Hematopoietic multipotent progenitor cell treated with erythropoietin and hydrocortisone succinate and interleukin-3 and kit ligand, for 4 days (in vitro differentiated cells): ENCODE data around the gene DBNDD2.

ENCODE experiments used
- DNase-seq: peaks from one replicate; pipeline ENCODE4 v3.0.0-alpha.2; 2015

DBNDD2 gene

GRCh38 chr20:45407783-45408645 is at the start of gene DBNDD2:
Gene DBNDD2, plus strand, starts transcription at chr20:45408289. Its CDS starts 179 bp downstream, at chr20:45408468.
- DNase-seq = no peak

GRCh38 chr20:45359069-45359405 is 49.1 kb upstream of the DBNDD2 start:
- DNase-seq = no peak

DNA sequence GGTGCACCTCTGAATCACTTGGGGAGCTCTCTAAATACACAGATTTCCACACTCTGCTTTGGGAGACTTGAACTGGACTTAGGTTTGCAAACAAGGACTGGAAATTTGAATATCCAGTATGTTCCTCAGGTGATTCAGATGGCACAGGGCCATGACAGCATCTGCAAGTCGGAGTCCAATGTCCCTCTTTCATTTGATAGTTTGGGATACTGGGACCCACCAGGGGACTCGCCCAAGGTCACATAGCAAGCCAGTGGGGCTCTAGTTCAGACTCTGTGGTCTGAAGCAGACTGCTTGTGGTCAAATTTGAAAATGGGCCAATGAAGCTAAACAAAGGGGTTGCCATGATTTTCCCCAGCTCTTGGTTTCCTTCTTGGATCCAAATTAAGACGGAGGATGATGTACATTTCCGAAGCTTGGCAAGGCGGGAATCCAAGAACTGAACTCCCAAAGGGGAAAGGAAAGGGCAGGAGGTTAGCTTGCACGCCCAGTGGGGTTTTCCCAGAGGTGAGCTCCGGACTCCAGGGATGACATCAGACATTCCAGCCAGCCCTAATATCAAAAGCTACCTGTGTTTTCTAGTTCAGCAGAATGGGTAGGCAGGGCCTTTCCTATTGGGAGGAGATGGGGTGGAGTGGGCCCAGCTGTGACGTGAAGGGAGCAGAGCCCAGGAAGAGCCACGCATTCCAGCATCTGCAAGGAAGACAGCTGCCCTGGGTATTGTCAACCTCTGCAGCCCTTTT is 48.5 kb upstream of the DBNDD2 start:
- DNase-seq = no peak

GRCh38 chr20:45361793-45362192 is 46.3 kb upstream of the DBNDD2 start:
- DNase-seq = no peak

GRCh38 chr20:45362804-45363610 is 45.1 kb upstream of the DBNDD2 start, which contains the start of gene SYS1:
Gene SYS1, plus strand, starts transcription at chr20:45363156. Its CDS starts 376 bp downstream, at chr20:45363532.
- DNase-seq = peak; percentile 99

- DNase-seq = no peak
These were observed 44.2 kb upstream of the DBNDD2 start for GRCh38 chr20:45363611-45364492.

GRCh38 chr20:45365444-45365970 is 42.6 kb upstream of the DBNDD2 start:
- no peak for DNase-seq

DNA sequence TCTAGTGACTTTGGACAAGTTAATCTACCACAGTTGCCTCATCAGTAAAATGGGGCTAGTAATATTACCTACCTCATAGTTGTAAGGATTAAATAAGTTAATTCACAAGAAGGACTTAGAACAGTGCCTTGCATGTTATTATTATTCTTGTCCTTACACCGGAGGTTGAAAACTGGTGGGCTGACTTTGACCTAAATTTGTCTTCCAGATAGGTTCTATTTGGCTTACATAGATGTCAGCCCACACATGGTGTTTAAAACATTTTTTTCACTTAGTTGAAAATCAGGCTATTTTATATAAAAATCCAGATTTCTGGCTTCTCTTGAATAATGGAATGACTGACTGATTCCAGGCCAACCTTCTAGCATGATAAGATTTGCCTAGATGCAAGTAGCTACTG is 41.9 kb upstream of the DBNDD2 start:
- DNase-seq = no peak

DNA sequence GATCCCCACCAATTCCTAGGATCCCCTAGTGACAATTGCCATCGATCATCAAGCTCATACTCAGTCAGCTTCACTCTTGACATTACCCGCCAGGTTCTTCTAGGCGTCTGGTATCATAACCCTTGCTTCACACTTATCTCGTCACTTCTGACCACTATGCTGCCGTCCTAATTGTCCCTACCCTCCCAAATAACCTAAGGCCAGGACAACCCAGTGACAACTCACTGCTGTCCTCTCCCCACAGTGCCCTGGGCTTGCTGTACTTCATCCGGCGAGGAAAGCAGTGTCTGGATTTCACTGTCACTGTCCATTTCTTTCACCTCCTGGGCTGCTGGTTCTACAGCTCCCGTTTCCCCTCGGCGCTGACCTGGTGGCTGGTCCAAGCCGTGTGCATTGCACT is 41.5 kb upstream of the DBNDD2 start:
- DNase-seq = no peak

GRCh38 chr20:45367126-45367525 is 41.0 kb upstream of the DBNDD2 start:
- DNase-seq = no peak

GRCh38 chr20:45368221-45368980 is 39.7 kb upstream of the DBNDD2 start:
- DNase-seq = no peak

GRCh38 chr20:45370571-45371160 is 37.4 kb upstream of the DBNDD2 start:
- no peak for DNase-seq

DNA sequence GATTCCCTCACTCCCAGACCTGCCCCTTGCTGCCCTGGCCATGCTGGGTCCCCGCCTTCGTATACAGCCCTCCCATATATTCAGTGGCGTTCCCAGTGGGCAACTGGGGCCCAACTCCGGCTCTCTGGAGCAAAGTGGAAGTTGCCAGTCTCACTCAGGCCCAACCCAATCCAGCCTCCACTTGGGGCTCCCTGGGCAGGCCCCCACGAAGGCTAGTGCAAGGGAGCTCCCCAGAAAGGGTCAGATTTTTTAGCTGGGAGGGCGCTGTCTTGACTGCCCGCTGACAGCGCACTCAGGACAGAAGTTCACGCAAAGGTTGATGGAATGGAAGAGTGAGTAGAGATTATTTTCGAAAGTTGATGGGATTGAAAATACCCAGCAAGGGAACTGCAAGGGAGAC is 35.8 kb upstream of the DBNDD2 start:
- no peak for DNase-seq

GRCh38 chr20:45372646-45373352 is 35.3 kb upstream of the DBNDD2 start:
- DNase-seq = no peak

- DNase-seq = peak; percentile 94
These were observed 34.6 kb upstream of the DBNDD2 start for GRCh38 chr20:45373353-45374100.

DNA sequence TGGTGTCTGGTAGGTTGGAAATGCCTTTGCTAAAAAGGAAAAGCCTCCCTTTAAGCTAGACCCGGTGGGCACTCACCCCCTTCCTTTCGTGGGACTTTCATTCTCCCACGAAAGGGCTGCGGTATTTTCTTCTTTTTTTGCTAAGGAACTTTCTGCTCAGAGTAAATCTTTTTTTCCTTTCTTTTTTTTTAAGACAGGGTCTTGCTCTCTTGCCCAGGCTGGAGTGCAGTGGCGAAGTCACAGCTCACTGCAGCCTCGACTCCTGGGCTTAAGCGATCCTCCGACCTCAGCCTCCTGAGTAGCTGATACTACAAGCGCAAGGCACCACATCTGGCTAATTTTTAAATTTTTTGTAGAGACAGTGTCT is 34.0 kb upstream of the DBNDD2 start:
- no peak for DNase-seq

- no peak for DNase-seq
These were observed 33.1 kb upstream of the DBNDD2 start for GRCh38 chr20:45374966-45375365.

GRCh38 chr20:45377269-45377668 is 30.8 kb upstream of the DBNDD2 start:
- DNase-seq = no peak

DNA sequence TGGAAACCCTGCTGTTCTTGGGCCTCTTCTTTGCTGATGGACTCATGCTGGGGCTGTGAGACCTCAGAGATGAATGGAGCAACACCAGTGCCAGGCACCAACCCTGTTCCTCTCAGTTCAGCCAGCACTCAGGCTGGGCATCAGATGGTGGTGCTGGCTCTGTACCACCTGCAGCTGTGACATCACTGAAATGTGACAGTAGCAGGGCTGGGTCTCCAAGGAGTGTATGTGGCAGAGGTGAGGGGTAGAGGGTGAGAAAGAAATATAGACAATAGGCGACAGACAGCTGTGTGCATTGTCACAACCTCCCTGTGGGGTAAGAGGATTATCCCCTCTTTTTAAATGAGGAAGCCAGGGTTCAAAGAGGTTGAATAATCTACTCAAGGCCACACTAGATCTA is 29.9 kb upstream of the DBNDD2 start, which contains the start of gene TP53TG5:
TP53TG5 (minus strand) TSS at position 135 of the 400 bp plus-strand sequence; CDS start at position 46, 89 bp downstream.
- DNase-seq = no peak
